Erythroblast (primary cell): ENCODE results near the gene GCK.

ENCODE experiments used
- GATA1 ChIP-seq: IDR thresholded peaks from 2 replicates; pipeline ENCODE4 v1.6.1; 2011; ENCODE audit warnings: low read depth, mild to moderate bottlenecking, control low read depth, low read length, moderate library complexity
- POLR2A ChIP-seq: IDR thresholded peaks from 2 replicates; pipeline ENCODE4 v1.6.1; 2011; ENCODE audit warnings: mild to moderate bottlenecking, low read length

GRCh38 chr7:44183386-44183785 is 5.9 kb downstream of the GCK start:
- TF ChIP-seq POLR2A, result no peak
- no peak for TF ChIP-seq GATA1
